PC-3 (cell line): Measurements from ENCODE around the gene SLC44A3. TPM values are rescaled to one million over a fixed set of nuclear protein-coding genes. Genes with fewer than 3 reads are reported as not detected.

Experiments used
- ATAC-seq: fragments of 200-7000 bp; cut with Tn5 transposase; 2 replicates; pipeline ENCODE4 v1.9.1; 2020; ENCODE audit warnings: mild to moderate bottlenecking, moderate library complexity
- BruUV-seq: library from RNA; stranded (reverse); fragments of 400-500 nt; replicated peaks from 2 replicates; lab custom pipeline; 2021; lab: Mats Ljungman, UMichigan
- CTCF ChIA-PET: fragments of 300-600 bp; sonication (Branson Sonifier 250); formaldehyde crosslinking; loops from one replicate; lab custom pipeline; 2022; ENCODE audit warnings: antibody characterized with exemption; lab: Charles Lee
- POLR2A ChIA-PET: fragments of 300-600 bp; sonication (Branson Sonifier 250); formaldehyde crosslinking; loops from one replicate; lab custom pipeline; 2022; ENCODE audit warnings: antibody characterized with exemption; ENCODE audit not compliant: unreplicated experiment; lab: Charles Lee
- DNase-seq: peaks from one replicate; pipeline ENCODE4 v3.0.0-alpha.2; 2015
- H2AFZ ChIP-seq: fragments of 300-600 bp; sonication (generic); 2 replicates; pipeline ENCODE4 v1.6.0; 2016; ENCODE audit warnings: antibody characterized with exemption, low read length
- H3F3A ChIP-seq: fragments of 300-600 bp; sonication (generic); one replicate; pipeline ENCODE4 v1.6.0; 2017; ENCODE audit warnings: antibody characterized with exemption, low read length, control low read depth, mild to moderate bottlenecking; ENCODE audit not compliant: unreplicated experiment
- H3K27ac ChIP-seq: fragments of 300-600 bp; sonication (generic); 2 replicates; pipeline ENCODE4 v1.5.1; 2016; ENCODE audit warnings: mild to moderate bottlenecking, low read length
- H3K27me3 ChIP-seq: fragments of 300-600 bp; sonication (generic); 2 replicates; pipeline ENCODE4 v1.6.1; 2016; ENCODE audit warnings: low read length, mixed read lengths
- H3K36me3 ChIP-seq: fragments of 300-600 bp; sonication (generic); 2 replicates; pipeline ENCODE4 v1.6.1; 2016; ENCODE audit warnings: low read depth, mixed run types, low read length, mixed read lengths
- H3K4me1 ChIP-seq: fragments of 300-600 bp; sonication (generic); 2 replicates; pipeline ENCODE4 v1.5.1; 2016; ENCODE audit warnings: low read length; ENCODE audit not compliant: insufficient read depth
- H3K4me2 ChIP-seq: fragments of 300-600 bp; sonication (generic); 2 replicates; pipeline ENCODE4 v1.6.0; 2016; ENCODE audit warnings: low read length
- H3K4me3 ChIP-seq: fragments of 300-600 bp; sonication (generic); 2 replicates; pipeline ENCODE4 v1.5.1; 2016; ENCODE audit warnings: mild to moderate bottlenecking, low read length, mixed read lengths
- H3K79me2 ChIP-seq: fragments of 300-600 bp; sonication (generic); 2 replicates; pipeline ENCODE4 v1.6.1; 2017; ENCODE audit warnings: low read length, mixed read lengths
- H3K9ac ChIP-seq: fragments of 300-600 bp; sonication (generic); 2 replicates; pipeline ENCODE4 v1.6.0; 2016; ENCODE audit warnings: mild to moderate bottlenecking, low read length
- H3K9me2 ChIP-seq: fragments of 300-600 bp; sonication (generic); replicated peaks from 2 replicates; pipeline ENCODE4 v1.6.1; 2016; ENCODE audit warnings: mixed run types, low read length, mixed read lengths
- H3K9me3 ChIP-seq: fragments of 300-600 bp; sonication (generic); 2 replicates; pipeline ENCODE4 v1.6.1; 2016; ENCODE audit warnings: low read length, mixed read lengths
- H4K20me1 ChIP-seq: fragments of 300-600 bp; sonication (generic); 2 replicates; pipeline ENCODE4 v1.6.1; 2016; ENCODE audit warnings: low read length, mixed read lengths
- CTCF ChIP-seq: fragments of 300-600 bp; sonication (generic); conservative IDR thresholded peaks from 2 replicates; pipeline ENCODE4 v1.5.1; 2017; ENCODE audit warnings: antibody characterized with exemption, low read depth, mild to moderate bottlenecking, low read length
- EZH2 ChIP-seq: fragments of 300-600 bp; sonication (generic); IDR thresholded peaks from one replicate; pipeline ENCODE4 v1.6.1; 2017; ENCODE audit warnings: antibody characterized with exemption, mild to moderate bottlenecking, low read length; ENCODE audit not compliant: unreplicated experiment
- EZH2phosphoT487 ChIP-seq: fragments of 300-600 bp; sonication (generic); IDR thresholded peaks from 2 replicates; pipeline ENCODE4 v1.6.1; 2018; ENCODE audit warnings: mild to moderate bottlenecking, antibody characterized with exemption, low read length, borderline replicate concordance
- intact Hi-C: fragments of 100-400 bp; cut with micrococcal nuclease; formaldehyde crosslinking; loops from 2 replicates; pipeline ENCODE4 v1.9.0; 2023
- total RNA-seq: library from RNA; depleted of rRNA; stranded (reverse); fragments of >200 nt; gene quantifications from 2 replicates; pipeline ENCODE4 v1.2.3, GENCODE V29; 2014

SLC44A3 gene
- total RNA-seq, 1 experiment from 2014 or later: 9.2 TPM

GRCh38 chr1:94840808-94841207, 20.7 kb downstream of the SLC44A3 start:
- H3F3A ChIP-seq: no peaks in the 10 kb centered on the region
- no peaks in the 10 kb centered on the region for H3K4me1 ChIP-seq
- intact Hi-C loops: no loop called here
- H3K9me3 ChIP-seq: no peaks in the 10 kb centered on the region
- no peaks in the 10 kb centered on the region for H4K20me1 ChIP-seq
- no peak for DNase-seq
- no peak overlapping the region for H3K9ac ChIP-seq
- BruUV-seq: no TSS peak
- POLR2A ChIA-PET: no interaction called here
- TF ChIP-seq EZH2phosphoT487: no peak
- no peak for TF ChIP-seq EZH2
- TF ChIP-seq CTCF: no peak
- no peaks in the 10 kb centered on the region for H3K27me3 ChIP-seq
- no peaks in the 10 kb centered on the region for H3K79me2 ChIP-seq
- no peak overlapping the region for H3K4me2 ChIP-seq
- no peaks in the 10 kb centered on the region for H3K9me2 ChIP-seq
- no peak for ATAC-seq
- CTCF ChIA-PET: no interaction called here
- H2AFZ ChIP-seq: no peak overlapping the region
- H3K36me3 ChIP-seq: 0 out of 2 replicates have a peak, but pooled peaks cover 4% of the 10 kb centered on the region
- H3K27ac ChIP-seq: no peak overlapping the region
- H3K4me3 ChIP-seq: no peak overlapping the region

- H3K9me3 ChIP-seq: no peaks in the 10 kb centered on the region
- no peak for ATAC-seq
- no peak overlapping the region for H3K4me2 ChIP-seq
- H3K9ac ChIP-seq: no peak overlapping the region
- H3K36me3 ChIP-seq: 0 out of 2 replicates have a peak, but pooled peaks cover 4% of the 10 kb centered on the region
- ChIA-PET POLR2A (no interaction called here), CTCF (no interaction called here)
- H3K79me2 ChIP-seq: no peaks in the 10 kb centered on the region
- no peak overlapping the region for H3K27ac ChIP-seq
- no peak for DNase-seq
- no peak for TF ChIP-seq EZH2phosphoT487
- TF ChIP-seq CTCF: no peak
- TF ChIP-seq EZH2: no peak
- H3K9me2 ChIP-seq: no peaks in the 10 kb centered on the region
- H4K20me1 ChIP-seq: no peaks in the 10 kb centered on the region
- H3K4me1 ChIP-seq: no peaks in the 10 kb centered on the region
- no peaks in the 10 kb centered on the region for H3K27me3 ChIP-seq
- intact Hi-C loops: no loop called here
- no TSS peak for BruUV-seq
- H3F3A ChIP-seq: no peaks in the 10 kb centered on the region
- H2AFZ ChIP-seq: no peak overlapping the region
- H3K4me3 ChIP-seq: no peak overlapping the region
These were observed 23.3 kb downstream of the SLC44A3 start for GRCh38 chr1:94843430-94843829.

GRCh38 chr1:94843846-94844245, 23.7 kb downstream of the SLC44A3 start:
- Histone ChIP-seq H2AFZ (no peak overlapping the region), H3K36me3 (0 out of 2 replicates have a peak, but pooled peaks cover 4% of the 10 kb centered on the region), H3K27ac (no peak overlapping the region), H3K9me3 (no peaks in the 10 kb centered on the region), H3K4me3 (no peak overlapping the region), H4K20me1 (no peaks in the 10 kb centered on the region), H3K9ac (no peak overlapping the region), H3K4me2 (no peak overlapping the region), H3K4me1 (no peaks in the 10 kb centered on the region), H3F3A (no peaks in the 10 kb centered on the region), H3K9me2 (no peaks in the 10 kb centered on the region), H3K27me3 (no peaks in the 10 kb centered on the region), H3K79me2 (no peaks in the 10 kb centered on the region)
- no peak for ATAC-seq
- no peak for DNase-seq
- ChIA-PET CTCF (no interaction called here), POLR2A (no interaction called here)
- no peak for TF ChIP-seq EZH2phosphoT487
- no peak for TF ChIP-seq CTCF
- TF ChIP-seq EZH2: no peak
- intact Hi-C loops: no loop called here
- no TSS peak for BruUV-seq
